IMR-90 (cell line): ENCODE data around the gene CFAP157. TPM values are rescaled to one million over a fixed set of nuclear protein-coding genes. Genes with fewer than 3 reads are reported as not detected.

Experiments used
- ATAC-seq: fragments of 200-7000 bp; cut with Tn5 transposase; 2 replicates; pipeline ENCODE4 v1.9.1; 2020; ENCODE audit warnings: low read depth, mild to moderate bottlenecking, moderate library complexity
- BruUV-seq: library from RNA; stranded (reverse); fragments of 400-500 nt; replicated peaks from 2 replicates; lab custom pipeline; 2021; lab: Mats Ljungman, UMichigan
- CTCF ChIA-PET: fragments of 300-600 bp; formaldehyde crosslinking; extraction: SDS; loops from one replicate; lab custom pipeline; 2021; ENCODE audit warnings: antibody characterized with exemption; lab: Yijun Ruan, JAX
- POLR2A ChIA-PET: fragments of 300-600 bp; sonication (Branson Sonifier 250); formaldehyde crosslinking; loops from one replicate; lab custom pipeline; 2022; ENCODE audit warnings: antibody characterized with exemption; ENCODE audit not compliant: unreplicated experiment; lab: Charles Lee
- DNase-seq: peaks from one replicate; pipeline ENCODE4 v3.0.0; 2013
- H2AFZ ChIP-seq: replicated peaks from 2 replicates; pipeline ENCODE3; 2013; ENCODE audit warnings: low read length, mild to moderate bottlenecking; ENCODE audit not compliant: poor library complexity
- H2AK5ac ChIP-seq: 2 replicates; pipeline ENCODE4 v1.6.1; 2013; ENCODE audit warnings: low read depth, low read length, inconsistent platforms
- H2AK9ac ChIP-seq: replicated peaks from 2 replicates; pipeline ENCODE3; 2013; ENCODE audit warnings: mild to moderate bottlenecking, low read depth, low read length, moderate library complexity; ENCODE audit not compliant: poor library complexity
- H2BK120ac ChIP-seq: 2 replicates; pipeline ENCODE4 v1.6.1; 2013; ENCODE audit warnings: low read depth, low read length, inconsistent platforms
- H2BK15ac ChIP-seq: 3 replicates; pipeline ENCODE4 v1.6.1; 2013; ENCODE audit warnings: low read depth, low read length, inconsistent platforms
- H2BK20ac ChIP-seq: 2 replicates; pipeline ENCODE4 v1.6.1; 2013; ENCODE audit warnings: low read depth, mild to moderate bottlenecking, inconsistent platforms, low read length, moderate library complexity
- H2BK5ac ChIP-seq: 2 replicates; pipeline ENCODE4 v1.6.1; 2013; ENCODE audit warnings: mild to moderate bottlenecking, low read depth, low read length, inconsistent platforms; ENCODE audit not compliant: poor library complexity, severe bottlenecking
- H3K14ac ChIP-seq: replicated peaks from 2 replicates; pipeline ENCODE4 v1.6.1; 2013; ENCODE audit warnings: low read depth, low read length, inconsistent platforms
- H3K18ac ChIP-seq: 2 replicates; pipeline ENCODE4 v1.6.1; 2013; ENCODE audit warnings: low read depth, low read length, control low read depth
- H3K23ac ChIP-seq: 2 replicates; pipeline ENCODE4 v1.6.1; 2013; ENCODE audit warnings: low read depth, low read length, inconsistent platforms
- H3K27ac ChIP-seq: 2 replicates; pipeline ENCODE4 v1.5.1; 2013; ENCODE audit warnings: mild to moderate bottlenecking, control low read depth, low read length; ENCODE audit not compliant: insufficient read depth
- H3K27me3 ChIP-seq: 2 replicates; pipeline ENCODE4 v1.6.1; 2013; ENCODE audit warnings: low read length; ENCODE audit not compliant: control insufficient read depth, insufficient read depth
- H3K36me3 ChIP-seq: 2 replicates; pipeline ENCODE4 v1.6.1; 2013; ENCODE audit warnings: low read length, mixed read lengths; ENCODE audit not compliant: control insufficient read depth, insufficient read depth
- H3K4ac ChIP-seq: 2 replicates; pipeline ENCODE4 v1.6.1; 2013; ENCODE audit warnings: low read depth, low read length, inconsistent platforms
- H3K4me1 ChIP-seq: 2 replicates; pipeline ENCODE4 v1.6.1; 2013; ENCODE audit warnings: low read length, mixed read lengths; ENCODE audit not compliant: control insufficient read depth, insufficient read depth
- H3K4me2 ChIP-seq: 2 replicates; pipeline ENCODE4 v1.6.1; 2013; ENCODE audit warnings: low read depth, mild to moderate bottlenecking, control low read depth, low read length, moderate library complexity
- H3K4me3 ChIP-seq: 2 replicates; pipeline ENCODE4 v1.5.1; 2013; ENCODE audit warnings: low read depth, mild to moderate bottlenecking, control low read depth, low read length, moderate library complexity; ENCODE audit not compliant: insufficient read depth
- H3K56ac ChIP-seq: 2 replicates; pipeline ENCODE4 v1.6.1; 2013; ENCODE audit warnings: low read length, inconsistent platforms; ENCODE audit not compliant: insufficient read depth; ENCODE audit errors: extremely low read depth
- H3K79me1 ChIP-seq, 2 experiments: 2 replicates each; pipeline ENCODE4 v1.6.1; 2013; ENCODE audit warnings: low read length in 2 of 2, inconsistent platforms in 1 of 2, low read depth in 1 of 2
- H3K9ac ChIP-seq: 2 replicates; pipeline ENCODE4 v1.6.1; 2013; ENCODE audit warnings: low read depth, low read length, control low read depth
- H3K9me1 ChIP-seq: 2 replicates; pipeline ENCODE4 v1.6.1; 2013; ENCODE audit warnings: low read length, inconsistent platforms; ENCODE audit not compliant: insufficient read depth
- H3K9me3 ChIP-seq: 2 replicates; pipeline ENCODE4 v1.6.1; 2013; ENCODE audit warnings: low read length; ENCODE audit not compliant: control insufficient read depth, insufficient read depth
- H4K20me1 ChIP-seq: 2 replicates; pipeline ENCODE4 v1.6.1; 2013; ENCODE audit warnings: low read length, inconsistent platforms; ENCODE audit not compliant: insufficient read depth
- H4K5ac ChIP-seq: 2 replicates; pipeline ENCODE4 v1.6.1; 2013; ENCODE audit warnings: mild to moderate bottlenecking, low read depth, low read length, control low read depth
- H4K8ac ChIP-seq, 2 experiments: 2 replicates each; pipeline ENCODE4 v1.6.1; 2013; ENCODE audit warnings: low read depth in 2 of 2, low read length in 2 of 2, control low read depth in 1 of 2, inconsistent platforms in 1 of 2
- H4K91ac ChIP-seq: 2 replicates; pipeline ENCODE4 v1.6.1; 2013; ENCODE audit warnings: low read depth, low read length, inconsistent platforms; ENCODE audit not compliant: insufficient read depth
- BHLHE40 ChIP-seq: fragments of 150-350 bp; IDR thresholded peaks from 2 replicates; pipeline ENCODE4 v1.6.1; 2016; ENCODE audit warnings: mild to moderate bottlenecking, low read depth, low read length
- CEBPB ChIP-seq: IDR thresholded peaks from 2 replicates; pipeline ENCODE4 v1.6.1; 2012; ENCODE audit warnings: low read depth, low read length, improper control_type of control experiment
- CHD1 ChIP-seq: IDR thresholded peaks from 2 replicates; pipeline ENCODE4 v1.6.1; 2012; ENCODE audit warnings: low read depth, low read length, improper control_type of control experiment
- ELK1 ChIP-seq: fragments of 150-350 bp; IDR thresholded peaks from 2 replicates; pipeline ENCODE4 v1.6.1; 2016; ENCODE audit warnings: low read depth, mild to moderate bottlenecking, low read length, moderate library complexity, borderline replicate concordance
- FOS ChIP-seq: fragments of 150-350 bp; IDR thresholded peaks from 2 replicates; pipeline ENCODE4 v1.6.1; 2016; ENCODE audit warnings: low read depth, low read length
- MAZ ChIP-seq: IDR thresholded peaks from 2 replicates; pipeline ENCODE4 v1.6.1; 2012; ENCODE audit warnings: low read depth, mild to moderate bottlenecking, low read length, improper control_type of control experiment, moderate library complexity, borderline replicate concordance
- MXI1 ChIP-seq: IDR thresholded peaks from 2 replicates; pipeline ENCODE4 v1.6.1; 2012; ENCODE audit warnings: low read depth, mild to moderate bottlenecking, low read length, moderate library complexity, borderline replicate concordance
- NFE2L2 ChIP-seq: fragments of 150-350 bp; IDR thresholded peaks from 2 replicates; pipeline ENCODE4 v1.6.1; 2016; ENCODE audit warnings: low read depth, mild to moderate bottlenecking, low read length
- POLR2A ChIP-seq: IDR thresholded peaks from 2 replicates; pipeline ENCODE4 v1.6.1; 2012; ENCODE audit warnings: mild to moderate bottlenecking, low read depth, low read length
- RAD21 ChIP-seq: IDR thresholded peaks from 2 replicates; pipeline ENCODE4 v1.6.1; 2012; ENCODE audit warnings: low read length, improper control_type of control experiment
- RCOR1 ChIP-seq: IDR thresholded peaks from 2 replicates; pipeline ENCODE4 v1.6.1; 2012; ENCODE audit warnings: mild to moderate bottlenecking, low read length, improper control_type of control experiment; ENCODE audit not compliant: insufficient replicate concordance
- USF2 ChIP-seq: fragments of 150-350 bp; IDR thresholded peaks from 2 replicates; pipeline ENCODE4 v1.6.1; 2017; ENCODE audit warnings: mild to moderate bottlenecking, antibody characterized with exemption, low read length, low read depth
- WGBS, 2 experiments: methylation state at CpG; one replicate each; pipeline versions ENCODE4 v1.1.5 to v1.1.7; 2013; ENCODE audit warnings: missing lambda C conversion rate in 2 of 2; ENCODE audit not compliant: insufficient read length in 1 of 2; ENCODE audit errors: extremely low coverage in 2 of 2; 5-methylcytosine and 5-hydroxymethylcytosine counted together
- dilution Hi-C: fragments of 300-500 bp; cut with HindIII; formaldehyde crosslinking; loops from one replicate; pipeline ENCODE4 v1.14.3; 2018; ENCODE audit warnings: low sequenced_read_pairs; ENCODE audit not compliant: unreplicated experiment
- in situ Hi-C: fragments of 300-500 bp; cut with MboI; formaldehyde crosslinking; loops from 3 replicates; pipeline ENCODE4 v1.14.3; 2019; ENCODE audit warnings: low sequenced_read_pairs, inconsistent platforms, mixed read lengths
- intact Hi-C: fragments of 100-400 bp; cut with micrococcal nuclease; formaldehyde crosslinking; loops from 2 replicates; pipeline ENCODE4 v1.10.0; 2022
- polyA plus RNA-seq, 3 experiments: library from polyadenylated mRNA; depleted of rRNA; stranded (reverse); fragments of >200 nt; gene quantifications; 2 replicates each; pipeline ENCODE4 v1.2.3, GENCODE V29; 2012; ENCODE audit warnings: low replicate concordance in 1 of 3
- total RNA-seq: library from RNA; depleted of rRNA; stranded (reverse); fragments of >200 nt; gene quantifications from 2 replicates; pipeline ENCODE4 v1.2.3, GENCODE V29; 2012

Gene CFAP157
- total and polyA plus RNA-seq, 2 of the 4 experiments (the other 2 are of a cell fraction), result not detected

GRCh38 chr9:127667906-127668305 is 38.9 kb upstream of the CFAP157 start:
- no peak overlapping the region for H3K14ac ChIP-seq
- H3K9ac ChIP-seq, result no peak overlapping the region
- H4K91ac ChIP-seq, result no peak overlapping the region
- no peak; the same call in 1 of the 2 replicates for ATAC-seq
- H3K4ac ChIP-seq, result no peak overlapping the region
- no peak overlapping the region for H2AK9ac ChIP-seq
- no peak overlapping the region for H4K8ac ChIP-seq
- no peak overlapping the region for H2BK15ac ChIP-seq
- no peak overlapping the region; the same call in 1 of the 2 replicates for H3K18ac ChIP-seq
- H4K20me1 ChIP-seq, result no peaks in the 10 kb centered on the region
- H2BK5ac ChIP-seq, result no peak overlapping the region
- no peak overlapping the region for H3K56ac ChIP-seq
- TF ChIP-seq RCOR1 (no peak), RAD21 (no peak), BHLHE40 (no peak), MXI1 (no peak), POLR2A (no peak), CEBPB (no peak), MAZ (no peak), CHD1 (no peak), NFE2L2 (no peak), FOS (no peak), USF2 (no peak), ELK1 (no peak)
- no peak for DNase-seq
- peaks cover 39% of the 10 kb centered on the region for H3K36me3 ChIP-seq
- H4K5ac ChIP-seq, result no peak overlapping the region; the same call in 1 of the 2 replicates
- ChIA-PET CTCF (interaction anchor here (1.0 to 1.6 kb wide), 2 partner anchors 8 to 13 kb away, joined by 3 read pairs; no protein-coding TSS in a partner anchor), POLR2A (no interaction called here)
- no peak overlapping the region for H2AFZ ChIP-seq
- H3K9me3 ChIP-seq, result no peaks in the 10 kb centered on the region
- no peak overlapping the region for H2AK5ac ChIP-seq
- H3K4me2 ChIP-seq, result no peak overlapping the region; the same call in 1 of the 2 replicates
- BruUV-seq, result no TSS peak
- WGBS, 2 experiments, result 90% methylated on average over 9 of the region's 18 CpGs; no CpG with 5 or more reads in 1 of the 2 experiments
- H3K27me3 ChIP-seq, result no peaks in the 10 kb centered on the region
- H2BK120ac ChIP-seq, result no peak overlapping the region
- H3K4me3 ChIP-seq, result no peak overlapping the region
- intact Hi-C loops (loop anchor here (5.0 kb wide), 1 partner anchor 51 kb away; no protein-coding TSS in a partner anchor), dilution Hi-C loops (no loop called here), in situ Hi-C loops (no loop called here)
- no peak overlapping the region for H2BK20ac ChIP-seq
- no peak overlapping the region for H3K23ac ChIP-seq
- H3K9me1 ChIP-seq, result peaks cover 4% of the 10 kb centered on the region; the same call in 1 of the 2 replicates
- peaks cover 7% of the 10 kb centered on the region; the same call in 1 of the 2 replicates for H3K4me1 ChIP-seq
- H3K27ac ChIP-seq, result peak overlapping the region; percentile 24; the same call in 1 of the 2 replicates
- H3K79me1 ChIP-seq, result no peaks in the 10 kb centered on the region
